LNCAP (cell line): ENCODE measurements around the gene SSBP2.

Source experiments
- CTCF ChIP-seq: fragments of 450-650 bp; IDR thresholded peaks from 2 replicates; pipeline ENCODE4 v1.5.1; 2017; ENCODE audit warnings: mild to moderate bottlenecking

The SSBP2 gene

GRCh38 chr5:81632679-81633078 lies 118.2 kb downstream of the SSBP2 start:
- no peak for TF ChIP-seq CTCF

GRCh38 chr5:81631621-81632020 lies 119.3 kb downstream of the SSBP2 start:
- no peak for TF ChIP-seq CTCF

GRCh38 chr5:81631124-81631523 lies 119.8 kb downstream of the SSBP2 start:
- TF ChIP-seq CTCF, result no peak

- no peak for TF ChIP-seq CTCF
These were observed 120.2 kb downstream of the SSBP2 start for GRCh38 chr5:81630684-81631083.

- no peak for TF ChIP-seq CTCF
These were observed 120.9 kb downstream of the SSBP2 start for GRCh38 chr5:81629986-81630385.

GRCh38 chr5:81626524-81626923 lies 124.4 kb downstream of the SSBP2 start:
- TF ChIP-seq CTCF, result no peak

- no peak for TF ChIP-seq CTCF
These were observed 141.0 kb downstream of the SSBP2 start for GRCh38 chr5:81609810-81610375.

- no peak for TF ChIP-seq CTCF
These were observed 141.9 kb downstream of the SSBP2 start for GRCh38 chr5:81608976-81609375.
